ENCODE data around the gene RCVRN. TPM values are rescaled to one million over a fixed set of nuclear protein-coding genes. Genes with fewer than 3 reads are reported as not detected.

RCVRN gene
- total and polyA plus RNA-seq, 2 of the 4 experiments (the other 2 are of a cell fraction): not detected

DNA sequence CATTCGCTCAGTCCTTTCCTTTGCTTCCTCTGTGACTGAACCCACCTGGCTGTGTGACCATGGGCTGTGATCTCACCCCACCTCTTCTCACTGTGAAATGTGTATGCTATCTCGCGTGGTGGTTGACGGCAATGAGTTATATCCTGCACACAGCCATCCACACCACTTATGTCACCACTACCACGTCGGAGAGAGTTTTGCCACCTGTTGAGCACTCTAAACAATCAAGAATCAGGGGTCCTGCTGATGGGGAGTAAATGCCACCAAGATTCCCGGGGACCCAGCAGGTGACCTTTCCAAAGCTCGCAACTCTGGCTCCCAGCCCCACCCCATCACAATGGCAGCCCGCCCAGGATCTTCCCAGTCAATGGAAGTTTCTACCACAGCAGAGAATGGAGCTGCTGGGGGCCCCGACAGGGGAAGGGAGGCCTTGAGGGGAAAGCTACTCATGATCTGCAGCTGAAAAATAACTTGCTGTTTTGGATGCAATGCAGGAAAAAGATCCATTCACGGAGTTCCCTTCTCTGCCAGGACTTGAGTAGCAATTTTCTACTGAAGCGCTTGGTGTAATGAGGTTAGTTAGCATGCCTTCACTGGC, 26.2 kb upstream of the RCVRN start:
- BruUV-seq (replicated peaks): no TSS peak
- no peak overlapping the region for H3K18ac ChIP-seq (ENCODE audit: low read depth, low read length)
- peaks cover under 1% of the 10 kb centered on the region; the same call in 1 of the 2 replicates for H3K36me3 ChIP-seq (ENCODE audit: control insufficient read depth, insufficient read depth, low read length)
- TF ChIP-seq MAZ (IDR thresholded peaks at IDR 0.05; ENCODE audit: borderline replicate concordance, low read depth, low read length) (no peak), NFE2L2 (IDR thresholded peaks at IDR 0.05; ENCODE audit: low read depth, low read length) (no peak), POLR2A (IDR thresholded peaks at IDR 0.05; ENCODE audit: low read depth, low read length) (no peak), FOS (IDR thresholded peaks at IDR 0.05; ENCODE audit: low read depth, low read length) (no peak), BHLHE40 (IDR thresholded peaks at IDR 0.05; ENCODE audit: low read depth, low read length) (no peak), SMC3 (IDR thresholded peaks at IDR 0.05; ENCODE audit: low read depth, low read length) (no peak), RFX5 (IDR thresholded peaks at IDR 0.05; ENCODE audit: low read depth, low read length) (no peak), MAFK (IDR thresholded peaks at IDR 0.05; ENCODE audit: low read depth, low read length) (no peak), MXI1 (IDR thresholded peaks at IDR 0.05; ENCODE audit: borderline replicate concordance, low read depth, low read length) (no peak), CHD1 (IDR thresholded peaks at IDR 0.05; ENCODE audit: low read depth, low read length) (no peak), RAD21 (IDR thresholded peaks at IDR 0.05; ENCODE audit: low read length) (no peak), CEBPB (IDR thresholded peaks at IDR 0.05; ENCODE audit: low read depth, low read length) (no peak), RCOR1 (IDR thresholded peaks at IDR 0.05; ENCODE audit: insufficient replicate concordance, low read length) (no peak)
- TF ChIP-seq, protein P1, sequence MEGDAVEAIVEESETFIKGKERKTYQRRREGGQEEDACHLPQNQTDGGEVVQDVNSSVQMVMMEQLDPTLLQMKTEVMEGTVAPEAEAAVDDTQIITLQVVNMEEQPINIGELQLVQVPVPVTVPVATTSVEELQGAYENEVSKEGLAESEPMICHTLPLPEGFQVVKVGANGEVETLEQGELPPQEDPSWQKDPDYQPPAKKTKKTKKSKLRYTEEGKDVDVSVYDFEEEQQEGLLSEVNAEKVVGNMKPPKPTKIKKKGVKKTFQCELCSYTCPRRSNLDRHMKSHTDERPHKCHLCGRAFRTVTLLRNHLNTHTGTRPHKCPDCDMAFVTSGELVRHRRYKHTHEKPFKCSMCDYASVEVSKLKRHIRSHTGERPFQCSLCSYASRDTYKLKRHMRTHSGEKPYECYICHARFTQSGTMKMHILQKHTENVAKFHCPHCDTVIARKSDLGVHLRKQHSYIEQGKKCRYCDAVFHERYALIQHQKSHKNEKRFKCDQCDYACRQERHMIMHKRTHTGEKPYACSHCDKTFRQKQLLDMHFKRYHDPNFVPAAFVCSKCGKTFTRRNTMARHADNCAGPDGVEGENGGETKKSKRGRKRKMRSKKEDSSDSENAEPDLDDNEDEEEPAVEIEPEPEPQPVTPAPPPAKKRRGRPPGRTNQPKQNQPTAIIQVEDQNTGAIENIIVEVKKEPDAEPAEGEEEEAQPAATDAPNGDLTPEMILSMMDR (conservative IDR thresholded peaks at IDR 0.05; ENCODE audit: low read depth, low read length): no peak
- TF ChIP-seq, protein P2, sequence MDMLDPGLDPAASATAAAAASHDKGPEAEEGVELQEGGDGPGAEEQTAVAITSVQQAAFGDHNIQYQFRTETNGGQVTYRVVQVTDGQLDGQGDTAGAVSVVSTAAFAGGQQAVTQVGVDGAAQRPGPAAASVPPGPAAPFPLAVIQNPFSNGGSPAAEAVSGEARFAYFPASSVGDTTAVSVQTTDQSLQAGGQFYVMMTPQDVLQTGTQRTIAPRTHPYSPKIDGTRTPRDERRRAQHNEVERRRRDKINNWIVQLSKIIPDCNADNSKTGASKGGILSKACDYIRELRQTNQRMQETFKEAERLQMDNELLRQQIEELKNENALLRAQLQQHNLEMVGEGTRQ (IDR thresholded peaks at IDR 0.05; ENCODE audit: low read depth, low read length): no peak
- TF ChIP-seq, protein P3, sequence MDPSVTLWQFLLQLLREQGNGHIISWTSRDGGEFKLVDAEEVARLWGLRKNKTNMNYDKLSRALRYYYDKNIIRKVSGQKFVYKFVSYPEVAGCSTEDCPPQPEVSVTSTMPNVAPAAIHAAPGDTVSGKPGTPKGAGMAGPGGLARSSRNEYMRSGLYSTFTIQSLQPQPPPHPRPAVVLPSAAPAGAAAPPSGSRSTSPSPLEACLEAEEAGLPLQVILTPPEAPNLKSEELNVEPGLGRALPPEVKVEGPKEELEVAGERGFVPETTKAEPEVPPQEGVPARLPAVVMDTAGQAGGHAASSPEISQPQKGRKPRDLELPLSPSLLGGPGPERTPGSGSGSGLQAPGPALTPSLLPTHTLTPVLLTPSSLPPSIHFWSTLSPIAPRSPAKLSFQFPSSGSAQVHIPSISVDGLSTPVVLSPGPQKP (IDR thresholded peaks at IDR 0.05; ENCODE audit: borderline replicate concordance, low read depth, low read length): no peak
- in situ Hi-C loops (cut with MboI; ENCODE audit: low sequenced_read_pairs): no loop called here
- no peak overlapping the region for H4K91ac ChIP-seq (ENCODE audit: insufficient read depth, low read depth, low read length)
- peaks cover 4% of the 10 kb centered on the region; the same call in 1 of the 2 replicates for H3K4me1 ChIP-seq (ENCODE audit: control insufficient read depth, insufficient read depth, low read length)
- H2AFZ ChIP-seq (replicated peaks; ENCODE audit: low read length, poor library complexity): no peak overlapping the region
- intact Hi-C loops (cut with micrococcal nuclease): no loop called here
- peak overlapping the region; percentile 62; the same call in 1 of the 3 replicates for H2BK15ac ChIP-seq (ENCODE audit: low read depth, low read length)
- H3K4ac ChIP-seq (ENCODE audit: low read depth, low read length): no peak overlapping the region
- ChIA-PET POLR2A (ENCODE audit: unreplicated experiment) (no interaction called here), CTCF (no interaction called here)
- no peak overlapping the region for H2BK120ac ChIP-seq (ENCODE audit: low read depth, low read length)
- no peaks in the 10 kb centered on the region; the same call in 1 of the 2 replicates for H3K9me3 ChIP-seq (ENCODE audit: control insufficient read depth, insufficient read depth, low read length)
- no peak overlapping the region for H3K14ac ChIP-seq (replicated peaks; ENCODE audit: low read depth, low read length)
- ATAC-seq (ENCODE audit: low read depth): no peak
- peak overlapping the region; percentile 76 for H2AK5ac ChIP-seq (ENCODE audit: low read depth, low read length)
- no peaks in the 10 kb centered on the region for H3K79me1 ChIP-seq (ENCODE audit: low read depth in 1 of 2, low read length in 2 of 2)
- H4K20me1 ChIP-seq (ENCODE audit: insufficient read depth, low read length): no peaks in the 10 kb centered on the region
- no peak overlapping the region for H2BK5ac ChIP-seq (ENCODE audit: low read depth, low read length, poor library complexity, severe bottlenecking)
- H3K4me3 ChIP-seq (ENCODE audit: insufficient read depth, low read depth, low read length): no peak overlapping the region
- no peak overlapping the region for H4K5ac ChIP-seq (ENCODE audit: low read depth, low read length)
- H3K9me1 ChIP-seq (ENCODE audit: insufficient read depth, low read length): peaks cover 5% of the 10 kb centered on the region; the same call in 1 of the 2 replicates
- H3K23ac ChIP-seq (ENCODE audit: low read depth, low read length): no peak overlapping the region
- H3K9ac ChIP-seq (ENCODE audit: low read depth, low read length): no peak overlapping the region
- no peak overlapping the region; the same call in 1 of the 2 replicates for H2BK20ac ChIP-seq (ENCODE audit: low read depth, low read length)
- DNase-seq: no peak
- no peak overlapping the region for H3K4me2 ChIP-seq (ENCODE audit: low read depth, low read length)
- dilution Hi-C loops (cut with HindIII; ENCODE audit: low sequenced_read_pairs, unreplicated experiment): no loop called here
- no CpG with 5 or more reads among the region's 12 CpGs for whole genome bisulfite sequencing, 2 experiments (ENCODE audit: extremely low coverage in 2 of 2, insufficient read length in 1 of 2)
- no peaks in the 10 kb centered on the region for H3K27me3 ChIP-seq (ENCODE audit: control insufficient read depth, insufficient read depth, low read length)
- no peak overlapping the region for H3K56ac ChIP-seq (ENCODE audit: extremely low read depth, insufficient read depth, low read length)
- H2AK9ac ChIP-seq (replicated peaks; ENCODE audit: low read depth, low read length, poor library complexity): peak overlapping the region; percentile 16
- H4K8ac ChIP-seq (ENCODE audit: low read depth in 2 of 2, low read length in 2 of 2): no peak overlapping the region
- no peak overlapping the region for H3K27ac ChIP-seq (ENCODE audit: insufficient read depth, low read length)

All from IMR-90 (cell line).